ENCODE results near the gene EGLN1. TPM values are rescaled to one million over a fixed set of nuclear protein-coding genes. Genes with fewer than 3 reads are reported as not detected.

The EGLN1 gene
- total RNA-seq, 1 donor, result 44.1 TPM

DNA sequence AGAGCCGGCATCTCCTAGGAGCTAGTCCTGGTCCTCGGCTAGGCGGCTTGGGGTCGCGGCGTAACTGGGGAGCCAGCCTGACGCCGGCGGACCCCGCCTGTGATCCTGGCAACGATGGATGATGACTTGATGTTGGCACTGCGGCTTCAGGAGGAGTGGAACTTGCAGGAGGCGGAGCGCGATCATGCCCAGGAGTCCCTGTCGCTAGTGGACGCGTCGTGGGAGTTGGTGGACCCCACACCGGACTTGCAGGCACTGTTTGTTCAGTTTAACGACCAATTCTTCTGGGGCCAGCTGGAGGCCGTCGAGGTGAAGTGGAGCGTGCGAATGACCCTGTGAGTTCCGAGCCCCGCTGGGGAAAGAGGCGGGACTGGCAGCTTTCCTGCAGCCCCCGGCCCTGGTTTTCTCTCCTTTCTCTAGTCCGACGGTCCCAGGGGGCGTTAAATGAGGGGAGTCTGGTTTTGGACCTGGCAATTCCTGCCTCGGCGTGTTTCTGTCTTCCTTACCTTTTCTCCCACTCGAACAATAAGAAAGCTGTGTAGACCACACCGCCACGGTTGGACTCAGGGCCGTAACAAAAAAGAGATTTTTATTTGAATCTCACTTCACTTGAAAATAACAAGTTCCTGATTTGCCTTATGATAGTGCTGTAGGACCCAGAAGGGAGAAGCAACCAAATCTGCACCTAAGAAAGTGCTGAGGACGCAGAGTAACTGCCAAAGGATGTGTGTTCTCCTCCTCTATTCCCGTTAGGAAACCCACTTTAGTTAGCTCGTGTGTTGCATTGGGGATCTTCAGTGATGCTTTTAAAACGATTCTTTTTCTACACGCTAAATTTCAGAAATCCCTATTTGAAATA is 83.6 kb downstream of the EGLN1 start, which contains the start of gene SPRTN:
Gene SPRTN, plus strand, starts transcription at position 24 of the 859 bp plus-strand sequence. Its CDS starts 91 bp downstream, at position 115.
- peak; percentile 30 for DNase-seq (ENCODE audit: low read depth)

DNA sequence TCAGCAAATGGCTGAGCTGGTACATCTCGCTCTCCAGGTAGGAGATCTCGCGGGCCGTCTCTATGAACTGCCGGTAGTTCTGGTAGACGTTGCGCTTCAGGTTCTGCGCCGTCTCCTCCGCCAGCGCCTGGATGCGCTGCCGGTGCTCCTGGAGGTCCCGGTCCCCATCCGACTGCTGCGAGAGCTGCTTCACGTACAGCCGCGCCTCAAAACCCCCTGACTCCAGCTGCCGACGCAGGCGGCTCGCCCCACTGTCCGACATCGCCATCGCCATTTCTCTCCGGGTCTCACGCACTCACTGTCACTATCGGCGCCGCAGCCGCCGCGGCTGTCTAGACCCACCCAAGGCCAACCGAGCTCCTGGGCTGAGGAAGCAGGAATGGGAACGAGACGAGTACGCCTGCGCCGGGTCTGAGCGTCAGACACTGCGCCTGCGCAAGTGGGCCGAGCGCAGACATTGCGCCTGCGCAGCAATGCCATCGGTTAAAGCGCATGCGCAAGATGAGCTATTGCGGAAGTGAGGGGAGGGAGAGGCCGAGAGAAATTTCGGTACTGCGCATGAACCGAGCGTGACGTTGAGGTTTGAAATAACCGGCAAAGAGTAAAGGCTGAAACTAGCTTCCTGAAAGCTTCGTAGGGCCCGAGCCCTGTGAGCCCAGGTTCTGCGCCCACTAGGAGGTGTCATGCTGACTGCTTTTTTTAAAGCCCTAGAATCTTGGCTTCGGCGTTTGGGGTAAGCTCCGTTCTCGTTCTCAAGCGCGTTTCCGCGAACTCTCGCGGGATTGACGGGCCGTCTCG is 84.4 kb downstream of the EGLN1 start, which contains the start of gene EXOC8:
Gene EXOC8, minus strand, starts transcription at position 381 of the 798 bp plus-strand sequence. Its CDS starts 107 bp downstream, at position 274.
- peak within 1 kb of the TSS; percentile 100 for H3K4me3 ChIP-seq (ENCODE audit: low read depth, low read length)
- TF ChIP-seq, protein P1, sequence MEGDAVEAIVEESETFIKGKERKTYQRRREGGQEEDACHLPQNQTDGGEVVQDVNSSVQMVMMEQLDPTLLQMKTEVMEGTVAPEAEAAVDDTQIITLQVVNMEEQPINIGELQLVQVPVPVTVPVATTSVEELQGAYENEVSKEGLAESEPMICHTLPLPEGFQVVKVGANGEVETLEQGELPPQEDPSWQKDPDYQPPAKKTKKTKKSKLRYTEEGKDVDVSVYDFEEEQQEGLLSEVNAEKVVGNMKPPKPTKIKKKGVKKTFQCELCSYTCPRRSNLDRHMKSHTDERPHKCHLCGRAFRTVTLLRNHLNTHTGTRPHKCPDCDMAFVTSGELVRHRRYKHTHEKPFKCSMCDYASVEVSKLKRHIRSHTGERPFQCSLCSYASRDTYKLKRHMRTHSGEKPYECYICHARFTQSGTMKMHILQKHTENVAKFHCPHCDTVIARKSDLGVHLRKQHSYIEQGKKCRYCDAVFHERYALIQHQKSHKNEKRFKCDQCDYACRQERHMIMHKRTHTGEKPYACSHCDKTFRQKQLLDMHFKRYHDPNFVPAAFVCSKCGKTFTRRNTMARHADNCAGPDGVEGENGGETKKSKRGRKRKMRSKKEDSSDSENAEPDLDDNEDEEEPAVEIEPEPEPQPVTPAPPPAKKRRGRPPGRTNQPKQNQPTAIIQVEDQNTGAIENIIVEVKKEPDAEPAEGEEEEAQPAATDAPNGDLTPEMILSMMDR (IDR thresholded peaks at IDR 0.05; ENCODE audit: insufficient read depth, low read length), result no peak
- peak; percentile 98 for DNase-seq (ENCODE audit: low read depth)

More for the DNA sequence above, 83.6 kb downstream of the EGLN1 start, which contains the start of gene SPRTN:
- H3K4me3 ChIP-seq (ENCODE audit: low read depth, low read length), result peak within 1 kb of the TSS; percentile 100
- TF ChIP-seq, protein P1 (IDR thresholded peaks at IDR 0.05; ENCODE audit: insufficient read depth, low read length), result no peak

DNA sequence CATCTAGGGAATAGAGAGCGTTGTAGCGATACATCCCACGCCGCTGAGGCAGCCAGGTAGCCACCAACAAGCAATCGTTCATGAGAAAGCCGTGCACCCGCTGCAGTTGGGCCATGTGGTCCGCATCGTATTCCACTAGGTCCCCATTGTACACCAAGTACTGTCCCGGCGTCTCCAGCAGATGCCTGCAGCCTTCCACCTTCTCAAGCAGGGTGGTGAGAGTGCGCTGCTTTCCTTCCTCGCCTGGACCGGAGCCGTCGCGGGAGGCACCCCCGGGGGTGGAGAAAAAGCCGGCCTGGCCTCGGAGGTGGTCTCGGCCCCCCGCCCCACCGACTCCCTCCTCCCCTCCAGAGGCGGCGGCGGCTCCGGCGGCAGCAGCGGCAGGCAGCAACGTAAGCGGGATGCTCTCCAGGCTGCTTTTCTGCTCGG is 85.0 kb downstream of the EGLN1 start:
- TF ChIP-seq, protein P1 (IDR thresholded peaks at IDR 0.05; ENCODE audit: insufficient read depth, low read length), result no peak
- DNase-seq (ENCODE audit: low read depth), result peak; percentile 7
- peak overlapping the region; percentile 100 for H3K4me3 ChIP-seq (ENCODE audit: low read depth, low read length)

DNA sequence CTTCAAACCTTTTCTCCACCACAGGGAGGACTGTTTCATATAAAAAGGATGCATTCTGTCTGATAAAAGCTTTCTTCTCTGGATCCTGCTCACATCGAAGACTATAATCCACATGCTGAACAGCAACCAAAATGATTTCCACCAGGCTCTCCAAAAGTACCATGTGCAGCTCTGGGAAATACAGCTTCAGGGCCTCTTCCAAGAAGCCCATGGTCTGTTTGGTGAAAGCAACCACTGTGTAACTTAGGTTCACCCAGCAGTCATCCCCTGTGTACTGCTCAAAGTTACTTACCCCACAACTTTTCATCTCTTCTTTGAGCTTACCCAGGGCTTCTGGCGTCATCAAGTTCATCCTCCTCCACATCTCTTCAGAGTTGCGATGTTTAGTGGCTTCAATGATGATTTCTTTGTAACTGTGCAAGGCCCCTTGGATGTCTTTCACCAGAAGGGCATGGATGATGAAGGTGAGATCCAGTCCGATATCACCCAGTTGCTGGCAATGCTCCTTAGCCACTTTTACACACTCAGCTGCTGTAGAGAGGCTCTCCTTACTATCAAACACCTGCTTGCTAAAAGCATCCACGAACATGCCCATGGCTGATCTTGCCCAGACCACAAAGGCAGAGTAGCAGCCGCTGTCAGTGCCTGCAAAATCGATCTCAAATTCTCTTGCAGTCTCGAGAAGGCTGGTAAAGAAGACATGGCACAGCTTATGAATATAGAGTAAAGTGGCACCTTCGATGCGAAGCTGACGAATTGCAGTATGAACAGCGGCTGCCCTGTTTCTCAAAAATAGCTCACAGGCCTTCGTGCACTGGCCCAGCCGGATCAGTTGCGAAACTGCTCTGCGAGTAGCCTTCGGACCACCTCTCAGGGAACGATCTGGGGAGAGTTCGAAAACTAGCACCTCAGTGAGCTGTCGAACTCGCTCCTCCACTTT is 86.2 kb downstream of the EGLN1 start:
- DNase-seq (ENCODE audit: low read depth), result no peak
- TF ChIP-seq, protein P1 (IDR thresholded peaks at IDR 0.05; ENCODE audit: insufficient read depth, low read length), result no peak
- H3K4me3 ChIP-seq (ENCODE audit: low read depth, low read length), result peak overlapping the region; percentile 100

DNA sequence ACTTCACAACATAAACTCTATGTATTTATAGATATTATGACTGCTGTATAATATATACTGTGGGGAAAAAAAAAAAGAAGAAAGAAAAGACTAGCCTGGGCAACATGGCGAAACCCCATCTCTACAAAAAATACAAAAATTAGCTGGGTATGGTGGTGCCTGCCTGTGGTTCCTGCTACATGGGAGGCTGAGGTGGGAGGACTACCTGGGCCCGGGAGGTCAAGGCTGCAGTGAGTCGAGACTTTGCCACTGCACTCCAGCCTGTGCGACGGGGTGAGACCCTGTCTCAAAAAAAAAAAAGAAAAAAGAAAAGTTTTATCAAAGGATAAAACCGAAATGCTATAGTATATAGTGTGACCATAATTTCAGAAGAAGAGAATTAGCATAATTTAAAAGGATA is 87.1 kb downstream of the EGLN1 start:
- peak overlapping the region; percentile 64 for H3K4me3 ChIP-seq (ENCODE audit: low read depth, low read length)
- no peak for DNase-seq (ENCODE audit: low read depth)
- TF ChIP-seq, protein P1 (IDR thresholded peaks at IDR 0.05; ENCODE audit: insufficient read depth, low read length), result no peak
